Measurements from ENCODE around the gene CNTNAP2. TPM values are rescaled to one million over a fixed set of nuclear protein-coding genes. Genes with fewer than 3 reads are reported as not detected.
A peak's percentile ranks its signal among the peaks of the same experiment; 100 is the strongest.

CNTNAP2 gene
- total RNA-seq, 1 experiment from 2014 or later = 0.03 TPM

DNA sequence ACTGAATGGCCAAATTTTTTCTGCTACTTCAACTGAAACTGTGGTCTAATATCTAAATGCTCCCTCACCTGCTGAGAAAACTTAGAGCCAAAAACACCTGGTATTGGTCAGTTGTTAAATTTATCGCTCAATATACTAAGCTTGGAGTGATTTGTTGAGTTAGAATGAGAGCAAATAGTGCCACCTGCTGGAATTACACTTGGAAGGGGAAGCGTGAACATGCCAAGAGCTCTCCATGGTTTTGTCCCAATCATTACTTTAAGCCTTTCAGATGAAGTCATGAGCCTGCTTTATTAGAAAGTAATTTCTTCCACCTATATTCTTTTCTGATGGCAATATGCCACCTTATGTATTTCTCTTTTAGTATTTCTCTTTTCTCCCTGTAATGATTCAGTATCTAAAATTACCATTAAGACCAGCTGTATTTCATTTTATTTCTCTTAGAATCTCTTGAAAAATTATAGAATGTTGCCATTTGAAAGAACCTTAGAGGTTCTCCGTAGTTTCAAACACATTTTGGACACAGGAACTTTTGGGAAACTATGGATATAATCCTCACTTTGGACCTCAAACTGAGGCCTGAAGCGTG lies 2026.2 kb downstream of the CNTNAP2 start:
- DNase-seq (ENCODE audit: low read depth, low spot score) (peak; percentile 18), ATAC-seq (0 out of 2 replicates have a peak, but pooled peaks have one; percentile 78)
- CTCF ChIA-PET = interaction anchor here (0.6 kb wide), 1 partner anchor 1401 kb away, joined by 3 read pairs; no protein-coding TSS in a partner anchor
- in situ Hi-C loops (cut with HindIII; ENCODE audit: low pct_unique_long_range_greater_than_20kb, low sequenced_read_pairs) (no loop called here), intact Hi-C loops (cut with micrococcal nuclease; ENCODE audit: unreplicated experiment) (loop anchor here (10.0 kb wide), 1 partner anchor 898 kb away; no protein-coding TSS in a partner anchor)
- TF ChIP-seq TCF7L2 (IDR thresholded peaks at IDR 0.05; ENCODE audit: low read depth, low read length) = no peak
- no peak for TF ChIP-seq POLR2AphosphoS5 (IDR thresholded peaks at IDR 0.05; ENCODE audit: low read depth, low read length)
- TF ChIP-seq, protein P1, sequence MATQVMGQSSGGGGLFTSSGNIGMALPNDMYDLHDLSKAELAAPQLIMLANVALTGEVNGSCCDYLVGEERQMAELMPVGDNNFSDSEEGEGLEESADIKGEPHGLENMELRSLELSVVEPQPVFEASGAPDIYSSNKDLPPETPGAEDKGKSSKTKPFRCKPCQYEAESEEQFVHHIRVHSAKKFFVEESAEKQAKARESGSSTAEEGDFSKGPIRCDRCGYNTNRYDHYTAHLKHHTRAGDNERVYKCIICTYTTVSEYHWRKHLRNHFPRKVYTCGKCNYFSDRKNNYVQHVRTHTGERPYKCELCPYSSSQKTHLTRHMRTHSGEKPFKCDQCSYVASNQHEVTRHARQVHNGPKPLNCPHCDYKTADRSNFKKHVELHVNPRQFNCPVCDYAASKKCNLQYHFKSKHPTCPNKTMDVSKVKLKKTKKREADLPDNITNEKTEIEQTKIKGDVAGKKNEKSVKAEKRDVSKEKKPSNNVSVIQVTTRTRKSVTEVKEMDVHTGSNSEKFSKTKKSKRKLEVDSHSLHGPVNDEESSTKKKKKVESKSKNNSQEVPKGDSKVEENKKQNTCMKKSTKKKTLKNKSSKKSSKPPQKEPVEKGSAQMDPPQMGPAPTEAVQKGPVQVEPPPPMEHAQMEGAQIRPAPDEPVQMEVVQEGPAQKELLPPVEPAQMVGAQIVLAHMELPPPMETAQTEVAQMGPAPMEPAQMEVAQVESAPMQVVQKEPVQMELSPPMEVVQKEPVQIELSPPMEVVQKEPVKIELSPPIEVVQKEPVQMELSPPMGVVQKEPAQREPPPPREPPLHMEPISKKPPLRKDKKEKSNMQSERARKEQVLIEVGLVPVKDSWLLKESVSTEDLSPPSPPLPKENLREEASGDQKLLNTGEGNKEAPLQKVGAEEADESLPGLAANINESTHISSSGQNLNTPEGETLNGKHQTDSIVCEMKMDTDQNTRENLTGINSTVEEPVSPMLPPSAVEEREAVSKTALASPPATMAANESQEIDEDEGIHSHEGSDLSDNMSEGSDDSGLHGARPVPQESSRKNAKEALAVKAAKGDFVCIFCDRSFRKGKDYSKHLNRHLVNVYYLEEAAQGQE (IDR thresholded peaks at IDR 0.05; ENCODE audit: insufficient read depth in 1 of 2, low read depth in 2 of 2, low read length in 1 of 2) = peak; percentile 62 to 69; a peak in 3 of 4 replicates
- no peak for TF ChIP-seq SIN3A (IDR thresholded peaks at IDR 0.05; ENCODE audit: borderline replicate concordance, insufficient read depth, low read depth, low read length)
- TF ChIP-seq, protein P2, sequence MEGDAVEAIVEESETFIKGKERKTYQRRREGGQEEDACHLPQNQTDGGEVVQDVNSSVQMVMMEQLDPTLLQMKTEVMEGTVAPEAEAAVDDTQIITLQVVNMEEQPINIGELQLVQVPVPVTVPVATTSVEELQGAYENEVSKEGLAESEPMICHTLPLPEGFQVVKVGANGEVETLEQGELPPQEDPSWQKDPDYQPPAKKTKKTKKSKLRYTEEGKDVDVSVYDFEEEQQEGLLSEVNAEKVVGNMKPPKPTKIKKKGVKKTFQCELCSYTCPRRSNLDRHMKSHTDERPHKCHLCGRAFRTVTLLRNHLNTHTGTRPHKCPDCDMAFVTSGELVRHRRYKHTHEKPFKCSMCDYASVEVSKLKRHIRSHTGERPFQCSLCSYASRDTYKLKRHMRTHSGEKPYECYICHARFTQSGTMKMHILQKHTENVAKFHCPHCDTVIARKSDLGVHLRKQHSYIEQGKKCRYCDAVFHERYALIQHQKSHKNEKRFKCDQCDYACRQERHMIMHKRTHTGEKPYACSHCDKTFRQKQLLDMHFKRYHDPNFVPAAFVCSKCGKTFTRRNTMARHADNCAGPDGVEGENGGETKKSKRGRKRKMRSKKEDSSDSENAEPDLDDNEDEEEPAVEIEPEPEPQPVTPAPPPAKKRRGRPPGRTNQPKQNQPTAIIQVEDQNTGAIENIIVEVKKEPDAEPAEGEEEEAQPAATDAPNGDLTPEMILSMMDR (IDR thresholded peaks at IDR 0.05) = peak; percentile 67; the same call in 1 of the 2 replicates
- no peaks in the 10 kb centered on the region for H3K4me1 ChIP-seq (ENCODE audit: control insufficient read depth, insufficient read depth, low read length)
- POLR2A ChIA-PET = no interaction called here
- no peaks in the 10 kb centered on the region for H3K27me3 ChIP-seq (ENCODE audit: control insufficient read depth, insufficient read depth, low read length)
- no TSS peak for BruUV-seq (replicated peaks)
- H3K27ac ChIP-seq (ENCODE audit: low read length) = no peak overlapping the region
- no peaks in the 10 kb centered on the region for H3K9me3 ChIP-seq (ENCODE audit: control insufficient read depth, insufficient read depth, low read depth, low read length)
- H3K4me3 ChIP-seq (ENCODE audit: low read depth in 2 of 2, low read length in 2 of 2) = no peak overlapping the region
- H3K36me3 ChIP-seq (ENCODE audit: control insufficient read depth, insufficient read depth, low read length) = no peaks in the 10 kb centered on the region

DNA sequence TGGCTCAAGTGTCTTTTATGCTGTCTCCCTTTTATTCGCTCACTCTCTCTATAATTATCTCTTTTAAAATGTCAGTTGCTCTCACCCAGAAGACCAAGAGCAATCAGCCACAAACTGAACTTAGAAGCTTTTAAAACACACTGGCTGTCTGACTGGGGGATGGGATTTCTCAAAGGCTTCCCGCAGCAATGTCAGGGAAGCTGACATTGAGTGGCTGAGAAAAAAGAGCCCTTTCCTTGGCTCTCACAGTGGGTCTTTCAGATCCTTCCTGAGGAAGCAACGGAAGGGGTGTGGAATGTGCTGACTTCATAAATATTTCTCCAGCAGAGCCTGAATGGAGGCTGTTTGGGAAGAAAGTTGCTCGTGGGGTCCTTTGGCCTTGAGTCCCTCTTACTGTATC lies 2028.2 kb downstream of the CNTNAP2 start:
- TF ChIP-seq TCF7L2 (IDR thresholded peaks at IDR 0.05; ENCODE audit: low read depth, low read length) (no peak), SIN3A (IDR thresholded peaks at IDR 0.05; ENCODE audit: borderline replicate concordance, insufficient read depth, low read depth, low read length) (no peak), POLR2AphosphoS5 (IDR thresholded peaks at IDR 0.05; ENCODE audit: low read depth, low read length) (no peak)
- TF ChIP-seq, protein P1 (IDR thresholded peaks at IDR 0.05; ENCODE audit: insufficient read depth in 1 of 2, low read depth in 2 of 2, low read length in 1 of 2) = no peak
- TF ChIP-seq, protein P2 (IDR thresholded peaks at IDR 0.05) = no peak
- Histone ChIP-seq H3K4me3 (ENCODE audit: low read depth in 2 of 2, low read length in 2 of 2) (no peak overlapping the region), H3K27me3 (ENCODE audit: control insufficient read depth, insufficient read depth, low read length) (no peaks in the 10 kb centered on the region), H3K36me3 (ENCODE audit: control insufficient read depth, insufficient read depth, low read length) (no peaks in the 10 kb centered on the region), H3K4me1 (ENCODE audit: control insufficient read depth, insufficient read depth, low read length) (no peaks in the 10 kb centered on the region), H3K27ac (ENCODE audit: low read length) (no peak overlapping the region), H3K9me3 (ENCODE audit: control insufficient read depth, insufficient read depth, low read depth, low read length) (no peaks in the 10 kb centered on the region)
- in situ Hi-C loops (cut with HindIII; ENCODE audit: low pct_unique_long_range_greater_than_20kb, low sequenced_read_pairs) = no loop called here
- POLR2A ChIA-PET = no interaction called here
- CTCF ChIA-PET = no interaction called here
- DNase-seq (ENCODE audit: low read depth, low spot score) = no peak
- ATAC-seq = no peak
- no TSS peak for BruUV-seq (replicated peaks)
- intact Hi-C loops (cut with micrococcal nuclease; ENCODE audit: unreplicated experiment) = loop anchor here (10.0 kb wide), 1 partner anchor 900 kb away; no protein-coding TSS in a partner anchor
